AG09319 (cell line): ENCODE measurements around the gene RBMS1.

Source experiments
- DNase-seq: peaks from one replicate; pipeline ENCODE4 v3.0.0-alpha.2; 2010; ENCODE audit warnings: low read depth; ENCODE audit errors: extremely low read depth
- TF ChIP-seq, protein P1 (sequence below): IDR thresholded peaks from 2 replicates; pipeline ENCODE4 v1.5.1; 2011; ENCODE audit warnings: low read depth, mild to moderate bottlenecking, inconsistent platforms, low read length, moderate library complexity

RBMS1 gene

DNA sequence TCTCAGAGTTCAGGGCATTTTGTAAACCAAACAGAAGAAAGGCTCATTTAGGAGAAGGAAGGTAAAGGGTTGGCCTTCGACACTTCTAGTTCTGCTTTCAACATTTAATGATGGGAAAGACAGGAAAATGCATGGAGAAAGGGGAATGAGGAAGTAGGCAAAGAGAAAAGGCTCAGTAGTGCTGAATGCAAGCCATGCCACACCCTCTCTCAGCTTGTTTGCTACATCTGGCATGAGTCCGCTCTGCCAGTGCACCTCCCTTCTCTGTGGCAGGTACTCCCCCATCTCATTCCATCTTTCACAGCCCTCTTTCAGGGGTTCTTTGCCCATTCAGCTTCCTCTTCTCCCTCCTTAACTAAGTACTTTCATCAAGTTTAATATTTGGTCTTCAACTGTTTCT is 172.6 kb downstream of the RBMS1 start:
- no peak for DNase-seq
- TF ChIP-seq, protein P1, sequence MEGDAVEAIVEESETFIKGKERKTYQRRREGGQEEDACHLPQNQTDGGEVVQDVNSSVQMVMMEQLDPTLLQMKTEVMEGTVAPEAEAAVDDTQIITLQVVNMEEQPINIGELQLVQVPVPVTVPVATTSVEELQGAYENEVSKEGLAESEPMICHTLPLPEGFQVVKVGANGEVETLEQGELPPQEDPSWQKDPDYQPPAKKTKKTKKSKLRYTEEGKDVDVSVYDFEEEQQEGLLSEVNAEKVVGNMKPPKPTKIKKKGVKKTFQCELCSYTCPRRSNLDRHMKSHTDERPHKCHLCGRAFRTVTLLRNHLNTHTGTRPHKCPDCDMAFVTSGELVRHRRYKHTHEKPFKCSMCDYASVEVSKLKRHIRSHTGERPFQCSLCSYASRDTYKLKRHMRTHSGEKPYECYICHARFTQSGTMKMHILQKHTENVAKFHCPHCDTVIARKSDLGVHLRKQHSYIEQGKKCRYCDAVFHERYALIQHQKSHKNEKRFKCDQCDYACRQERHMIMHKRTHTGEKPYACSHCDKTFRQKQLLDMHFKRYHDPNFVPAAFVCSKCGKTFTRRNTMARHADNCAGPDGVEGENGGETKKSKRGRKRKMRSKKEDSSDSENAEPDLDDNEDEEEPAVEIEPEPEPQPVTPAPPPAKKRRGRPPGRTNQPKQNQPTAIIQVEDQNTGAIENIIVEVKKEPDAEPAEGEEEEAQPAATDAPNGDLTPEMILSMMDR = no peak

DNA sequence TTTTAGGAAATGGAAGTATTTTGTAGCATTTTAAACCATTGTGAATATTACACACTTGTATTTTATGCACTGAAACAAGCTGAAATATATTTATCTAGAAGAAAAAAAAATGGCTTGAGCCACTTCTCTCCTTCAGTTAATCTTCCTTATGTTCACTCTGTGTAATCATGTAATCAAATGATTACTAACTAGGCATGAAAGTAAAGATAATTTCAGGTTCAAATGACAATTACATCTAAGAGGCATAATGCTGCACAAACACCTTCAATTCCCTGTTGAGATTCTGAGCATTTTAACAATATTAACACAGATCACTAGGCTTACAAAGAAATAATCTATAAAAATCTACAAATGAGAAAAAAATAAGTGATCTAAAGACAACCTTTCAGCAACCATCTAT is 173.9 kb downstream of the RBMS1 start:
- TF ChIP-seq, protein P1 = no peak
- DNase-seq = no peak

DNA sequence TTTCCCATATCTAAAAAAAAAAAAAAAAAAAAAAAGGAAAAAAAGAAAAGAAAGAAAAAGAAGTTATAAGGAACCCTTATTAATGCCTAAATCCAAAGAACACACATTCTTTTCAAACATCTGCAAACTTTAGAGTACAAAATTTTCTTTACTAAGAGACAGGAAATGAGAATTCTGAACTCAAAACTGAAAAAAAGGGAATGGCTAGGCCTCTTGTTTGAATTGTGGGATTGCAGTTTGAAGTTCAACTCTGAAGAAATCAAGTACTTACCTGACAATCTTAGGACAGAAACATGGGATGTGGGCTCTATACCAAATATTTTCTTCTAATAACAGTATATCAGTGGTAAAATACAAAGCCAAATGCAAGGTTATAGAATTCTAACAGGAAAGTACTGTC is 175.4 kb downstream of the RBMS1 start:
- DNase-seq = no peak
- TF ChIP-seq, protein P1 = no peak

DNA sequence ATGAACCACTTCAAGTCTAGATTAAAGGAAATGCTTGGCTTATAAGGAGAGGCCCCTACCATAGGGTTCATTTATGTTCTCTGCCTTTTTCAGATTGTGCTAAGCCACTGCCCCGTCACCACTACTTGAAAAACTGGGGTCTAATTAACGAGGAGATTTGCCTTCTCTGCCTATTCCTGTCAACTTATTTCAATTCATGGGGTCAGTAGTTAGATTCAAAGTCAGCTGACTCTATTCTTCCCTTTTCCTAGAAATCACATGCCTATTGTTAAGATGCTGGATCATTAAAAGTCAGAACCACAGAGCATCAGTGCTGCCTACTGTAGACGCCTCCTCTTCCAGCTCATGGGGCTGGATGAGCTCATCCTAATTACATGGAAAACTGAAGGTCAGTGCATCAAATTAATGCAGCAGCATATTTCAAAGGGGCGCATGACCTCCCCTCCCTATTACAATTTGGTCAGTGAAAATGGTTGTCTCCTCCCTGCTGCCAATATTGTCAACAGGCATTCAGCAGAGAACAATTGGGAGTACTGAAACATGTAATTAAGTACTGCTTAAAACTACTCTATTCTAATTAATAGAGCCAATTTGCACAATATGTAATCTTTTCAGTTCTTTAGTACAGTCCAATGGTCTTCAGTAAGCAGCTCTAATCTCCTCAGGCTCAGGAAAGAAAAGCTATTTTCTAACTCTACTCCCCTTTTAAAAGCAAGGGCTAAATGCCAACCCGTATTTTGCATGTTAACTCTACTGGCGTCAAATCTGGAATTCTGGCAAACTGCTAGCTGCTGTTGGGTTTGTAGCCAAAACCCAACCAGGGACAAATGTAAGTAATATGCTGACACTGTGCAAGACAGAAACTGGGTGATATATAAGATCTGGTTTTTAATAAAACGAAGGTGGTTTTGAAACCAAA is 176.2 kb downstream of the RBMS1 start:
- TF ChIP-seq, protein P1 = no peak
- DNase-seq = no peak

DNA sequence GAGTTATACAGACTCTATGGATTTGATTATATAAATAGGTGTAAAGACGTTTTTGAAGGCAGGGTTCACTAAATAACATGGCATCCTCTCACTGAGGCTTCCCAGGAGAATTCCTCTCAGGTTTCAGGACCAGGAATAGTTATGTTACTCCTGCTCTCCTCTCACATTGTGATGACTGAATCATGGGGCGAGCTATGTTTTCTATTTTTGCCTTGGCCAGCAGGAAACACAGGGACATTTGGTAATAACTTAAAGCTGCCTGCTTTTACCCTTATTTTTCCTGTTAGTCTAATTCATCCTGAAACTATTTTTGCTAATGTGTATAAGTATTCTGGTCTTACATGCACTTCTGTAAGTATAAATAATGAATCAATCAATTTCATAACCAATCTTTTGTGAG is 178.3 kb downstream of the RBMS1 start:
- TF ChIP-seq, protein P1 = no peak
- DNase-seq = no peak

DNA sequence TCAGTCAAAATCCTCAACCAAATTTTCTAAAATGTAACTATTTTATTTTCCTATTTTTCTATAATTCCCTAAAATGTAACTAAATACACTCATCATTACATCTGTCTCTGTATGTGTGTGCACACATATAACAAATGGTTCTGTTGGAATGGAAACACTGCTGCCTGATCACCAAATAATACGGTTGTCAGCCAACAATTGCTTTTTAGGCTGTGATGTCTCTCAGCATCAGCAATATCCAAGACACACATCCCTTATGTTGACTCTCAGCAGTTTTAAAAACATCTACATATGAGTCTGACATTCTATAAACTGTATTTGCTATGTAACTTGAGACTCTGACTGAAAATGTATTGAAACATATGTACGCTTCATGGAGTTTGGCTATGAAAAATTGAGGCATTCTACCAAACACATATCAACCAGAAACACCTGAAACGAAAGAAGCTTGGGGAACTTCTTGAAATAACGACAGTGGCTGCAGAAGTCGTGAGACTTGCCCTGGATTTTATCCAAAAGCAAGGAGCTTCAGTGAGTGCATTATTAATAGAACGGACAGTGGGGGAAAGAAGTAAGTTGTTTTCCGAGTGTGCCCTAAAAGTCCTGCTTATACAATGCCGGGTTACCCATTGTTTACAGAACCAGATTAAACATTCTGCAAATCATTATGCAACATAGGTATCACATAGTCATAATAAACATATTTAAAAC is 183.3 kb downstream of the RBMS1 start:
- DNase-seq = no peak
- TF ChIP-seq, protein P1 = no peak

DNA sequence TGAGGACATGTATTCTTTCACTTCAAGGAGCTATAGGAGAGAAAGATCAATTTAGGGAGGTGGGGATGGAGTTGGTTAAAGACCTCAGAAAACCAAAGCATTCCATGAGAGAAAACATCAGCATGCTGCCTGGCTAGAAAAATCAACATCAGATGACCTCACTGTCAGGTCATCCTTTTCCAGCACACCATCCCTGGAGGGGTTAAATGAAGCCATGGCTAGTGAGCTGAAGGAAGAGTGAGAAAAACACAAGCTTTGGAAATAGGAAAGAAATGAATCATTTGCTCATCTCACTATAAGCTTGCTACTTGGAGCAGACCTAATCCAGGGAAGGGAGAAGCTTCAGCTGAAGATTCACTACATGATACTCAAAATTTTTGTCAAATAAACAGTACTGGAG is 184.0 kb downstream of the RBMS1 start:
- no peak for DNase-seq
- TF ChIP-seq, protein P1 = no peak
